A549 (cell line): ENCODE data around the gene ADA.

Source experiments
- CEBPB ChIP-seq, 2 experiments: fragments of >200 bp in 1 of 2; sonication (Bioruptor Twin) in 1 of 2; formaldehyde crosslinking in 1 of 2; IDR thresholded peaks; 2 replicates each; pipeline ENCODE4 v1.6.1; 2012 to 2016
- CTCF ChIP-seq: fragments of >200 bp; sonication (Bioruptor Twin); formaldehyde crosslinking; IDR thresholded peaks from 3 replicates; pipeline ENCODE4 v1.5.1; 2016
- PBX3 ChIP-seq: IDR thresholded peaks from 2 replicates; pipeline ENCODE4 v1.6.1; 2012
- POLR2A ChIP-seq: IDR thresholded peaks from 2 replicates; pipeline ENCODE4 v1.6.1; 2012; ENCODE audit warnings: mild to moderate bottlenecking, low read length
- RCOR1 ChIP-seq: fragments of 150-350 bp; IDR thresholded peaks from 2 replicates; pipeline ENCODE4 v1.6.1; 2014; ENCODE audit warnings: antibody characterized with exemption, low read length, low read depth
- ZSCAN20 ChIP-seq: fragments of 250-450 bp; sonication (Bioruptor Pico); IDR thresholded peaks from 2 replicates; pipeline ENCODE4 v1.8.0; 2022; ENCODE audit warnings: mild to moderate bottlenecking, moderate library complexity

- TF ChIP-seq CTCF (no peak), PBX3 (no peak), ZSCAN20 (CRISPR knock-in tag) (no peak), CEBPB (IDR thresholded peaks at IDR 0.05) (no peak), POLR2A (no peak), RCOR1 (no peak)
These were observed 49.7 kb downstream of the ADA start for GRCh38 chr20:44601801-44602204.
